HFF-Myc (cell line): ENCODE results near the gene TP63.

Experiments
- DNase-seq: peaks from one replicate; pipeline ENCODE4 v3.0.0-alpha.2; 2011; ENCODE audit warnings: low read depth; ENCODE audit errors: extremely low read depth
- H3K4me3 ChIP-seq: replicated peaks from 2 replicates; pipeline ENCODE4 v1.5.1; 2011; ENCODE audit warnings: low read depth, mild to moderate bottlenecking, control low read depth, low read length
- CTCF ChIP-seq: IDR thresholded peaks from 2 replicates; pipeline ENCODE4 v1.5.1; 2012; ENCODE audit warnings: mild to moderate bottlenecking, low read depth, low read length, control low read depth; ENCODE audit errors: missing control alignments

TP63 gene

DNA sequence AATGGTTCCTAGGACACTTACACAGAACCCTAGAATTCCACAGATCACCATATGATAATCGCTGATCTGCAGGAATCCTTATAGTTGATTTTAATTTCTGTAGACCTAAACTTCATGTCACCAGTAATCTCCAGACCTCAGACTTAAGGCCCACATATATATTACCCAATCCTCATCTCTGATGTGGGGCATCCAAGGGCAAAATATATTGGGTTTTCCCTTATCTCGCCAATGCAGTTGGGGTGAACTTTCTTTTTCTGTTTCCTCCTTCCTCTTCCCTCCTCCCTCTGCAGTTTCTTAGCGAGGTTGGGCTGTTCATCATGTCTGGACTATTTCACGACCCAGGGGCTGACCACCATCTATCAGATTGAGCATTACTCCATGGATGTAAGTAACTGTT is 259.3 kb downstream of the TP63 start:
- DNase-seq, result no peak
- no peak for TF ChIP-seq CTCF
- H3K4me3 ChIP-seq, result no peak overlapping the region

DNA sequence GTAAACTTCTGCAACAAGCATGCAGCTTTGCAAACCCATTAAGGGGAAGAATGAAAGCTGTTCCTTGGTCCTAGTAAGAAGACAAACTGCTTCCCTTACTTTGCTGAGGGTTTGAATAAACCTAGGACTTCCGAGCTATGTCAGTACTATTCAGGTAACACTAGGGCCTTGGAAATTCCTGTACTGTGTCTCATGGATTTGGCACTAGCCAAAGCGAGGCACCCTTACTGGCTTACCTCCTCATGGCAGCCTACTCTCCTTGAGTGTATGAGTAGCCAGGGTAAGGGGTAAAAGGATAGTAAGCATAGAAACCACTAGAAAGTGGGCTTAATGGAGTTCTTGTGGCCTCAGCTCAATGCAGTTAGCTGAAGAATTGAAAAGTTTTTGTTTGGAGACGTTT is 265.3 kb downstream of the TP63 start:
- no peak for TF ChIP-seq CTCF
- no peak overlapping the region for H3K4me3 ChIP-seq
- no peak for DNase-seq

DNA sequence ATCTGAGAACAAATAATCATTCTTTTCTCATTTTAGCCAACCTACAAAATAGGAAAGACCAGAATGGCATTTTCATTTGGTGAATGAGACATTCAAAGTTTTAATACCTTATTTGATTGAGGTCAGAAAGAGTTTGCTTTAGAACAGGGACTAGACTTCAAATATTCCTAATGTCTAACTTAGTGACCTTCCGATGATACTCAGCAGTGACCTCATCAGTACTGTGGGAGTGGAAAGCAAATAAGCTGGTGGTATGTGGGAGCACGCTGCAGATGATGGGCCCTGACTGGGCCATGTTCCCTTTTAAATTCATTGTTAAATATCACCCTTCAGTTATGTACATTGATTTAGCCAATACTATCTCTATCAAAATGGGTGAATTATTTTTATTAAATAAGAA is 266.2 kb downstream of the TP63 start:
- no peak for DNase-seq
- H3K4me3 ChIP-seq, result no peak overlapping the region
- no peak for TF ChIP-seq CTCF

DNA sequence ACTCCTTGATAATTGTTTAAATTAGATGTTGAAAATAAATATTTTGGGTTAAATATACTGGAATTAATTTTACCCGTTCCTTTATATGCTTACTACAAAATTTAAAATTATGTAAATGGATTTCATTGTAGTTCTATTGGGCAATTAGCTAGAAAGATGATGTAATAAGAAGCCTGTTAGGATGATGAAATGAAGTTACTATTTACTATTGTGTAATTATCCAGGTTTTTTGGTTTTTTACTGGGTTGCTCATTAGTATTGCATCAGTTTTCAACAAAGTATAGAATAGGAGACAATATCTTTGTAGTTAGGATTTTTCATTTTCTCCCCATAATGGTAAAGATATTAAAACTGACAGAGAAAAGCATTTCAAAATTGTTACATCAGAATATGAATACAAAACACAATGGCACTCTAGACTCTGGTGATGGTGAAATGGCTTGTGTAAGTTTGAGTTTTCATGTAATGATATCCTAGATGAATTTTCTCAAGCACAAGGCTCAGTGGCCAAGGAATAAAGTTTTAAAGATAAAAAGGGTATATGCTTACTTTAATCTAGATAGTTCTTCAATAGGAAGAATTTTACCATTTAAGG is 267.5 kb downstream of the TP63 start:
- no peak for DNase-seq
- no peak for TF ChIP-seq CTCF
- H3K4me3 ChIP-seq, result no peak overlapping the region

GRCh38 chr3:189899186-189899585 is 268.0 kb downstream of the TP63 start:
- TF ChIP-seq CTCF, result no peak
- no peak for DNase-seq
- H3K4me3 ChIP-seq, result no peak overlapping the region

DNA sequence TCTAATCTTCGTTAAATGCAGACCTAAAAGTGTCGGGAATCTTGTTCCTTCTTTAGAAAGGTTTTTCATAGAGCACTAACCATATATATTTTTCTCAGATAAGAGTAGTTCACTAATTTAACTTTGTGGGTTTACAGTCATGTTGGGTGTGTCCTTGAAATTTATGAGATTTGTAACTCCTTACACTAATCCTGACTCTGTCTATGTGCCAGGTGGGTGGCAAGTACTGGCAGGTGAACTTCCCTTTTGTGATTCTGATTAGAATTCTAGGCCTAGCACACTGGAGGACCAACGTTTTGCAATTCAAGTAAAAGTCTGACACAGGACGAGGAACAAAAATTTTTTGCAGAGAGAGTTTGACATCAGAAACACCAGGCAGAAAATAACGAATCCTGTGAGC is 269.4 kb downstream of the TP63 start:
- H3K4me3 ChIP-seq, result no peak overlapping the region

More for the DNA sequence above, 269.4 kb downstream of the TP63 start:
- no peak for DNase-seq
- TF ChIP-seq CTCF, result no peak
